Measurements from ENCODE around the gene DGKI.

DNA sequence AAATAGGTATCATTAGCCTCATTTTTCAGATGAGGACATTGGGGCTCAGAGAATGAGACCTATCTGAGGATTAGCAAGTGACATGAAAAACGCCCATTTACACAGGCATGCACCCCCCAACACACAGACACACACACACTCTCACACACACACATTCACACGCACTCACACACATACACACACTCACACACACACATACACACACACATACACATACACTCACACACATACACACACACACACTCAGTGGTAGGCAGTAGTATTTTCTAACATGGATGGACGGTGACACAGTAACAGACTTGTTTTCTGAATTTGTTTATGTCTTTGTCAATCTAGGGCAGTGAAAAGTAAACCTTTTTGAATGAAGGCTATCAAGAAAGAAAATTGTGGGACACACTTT, 21.3 kb downstream of the DGKI start:
- no peak for TF ChIP-seq POLR2A (IDR thresholded peaks at IDR 0.05)
- no peak for TF ChIP-seq POLR2AphosphoS5 (IDR thresholded peaks at IDR 0.05)
- TF ChIP-seq, protein P1, sequence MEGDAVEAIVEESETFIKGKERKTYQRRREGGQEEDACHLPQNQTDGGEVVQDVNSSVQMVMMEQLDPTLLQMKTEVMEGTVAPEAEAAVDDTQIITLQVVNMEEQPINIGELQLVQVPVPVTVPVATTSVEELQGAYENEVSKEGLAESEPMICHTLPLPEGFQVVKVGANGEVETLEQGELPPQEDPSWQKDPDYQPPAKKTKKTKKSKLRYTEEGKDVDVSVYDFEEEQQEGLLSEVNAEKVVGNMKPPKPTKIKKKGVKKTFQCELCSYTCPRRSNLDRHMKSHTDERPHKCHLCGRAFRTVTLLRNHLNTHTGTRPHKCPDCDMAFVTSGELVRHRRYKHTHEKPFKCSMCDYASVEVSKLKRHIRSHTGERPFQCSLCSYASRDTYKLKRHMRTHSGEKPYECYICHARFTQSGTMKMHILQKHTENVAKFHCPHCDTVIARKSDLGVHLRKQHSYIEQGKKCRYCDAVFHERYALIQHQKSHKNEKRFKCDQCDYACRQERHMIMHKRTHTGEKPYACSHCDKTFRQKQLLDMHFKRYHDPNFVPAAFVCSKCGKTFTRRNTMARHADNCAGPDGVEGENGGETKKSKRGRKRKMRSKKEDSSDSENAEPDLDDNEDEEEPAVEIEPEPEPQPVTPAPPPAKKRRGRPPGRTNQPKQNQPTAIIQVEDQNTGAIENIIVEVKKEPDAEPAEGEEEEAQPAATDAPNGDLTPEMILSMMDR (IDR thresholded peaks at IDR 0.05): no peak

Data from suprapubic skin (tissue), 4 donors.